ENCODE results near the gene KCNB1.

GRCh38 chr20:49381558-49382493 lies 100.6 kb downstream of the KCNB1 start:
- TF ChIP-seq POLR2A (IDR thresholded peaks at IDR 0.05), result no peak
- TF ChIP-seq, protein P1, sequence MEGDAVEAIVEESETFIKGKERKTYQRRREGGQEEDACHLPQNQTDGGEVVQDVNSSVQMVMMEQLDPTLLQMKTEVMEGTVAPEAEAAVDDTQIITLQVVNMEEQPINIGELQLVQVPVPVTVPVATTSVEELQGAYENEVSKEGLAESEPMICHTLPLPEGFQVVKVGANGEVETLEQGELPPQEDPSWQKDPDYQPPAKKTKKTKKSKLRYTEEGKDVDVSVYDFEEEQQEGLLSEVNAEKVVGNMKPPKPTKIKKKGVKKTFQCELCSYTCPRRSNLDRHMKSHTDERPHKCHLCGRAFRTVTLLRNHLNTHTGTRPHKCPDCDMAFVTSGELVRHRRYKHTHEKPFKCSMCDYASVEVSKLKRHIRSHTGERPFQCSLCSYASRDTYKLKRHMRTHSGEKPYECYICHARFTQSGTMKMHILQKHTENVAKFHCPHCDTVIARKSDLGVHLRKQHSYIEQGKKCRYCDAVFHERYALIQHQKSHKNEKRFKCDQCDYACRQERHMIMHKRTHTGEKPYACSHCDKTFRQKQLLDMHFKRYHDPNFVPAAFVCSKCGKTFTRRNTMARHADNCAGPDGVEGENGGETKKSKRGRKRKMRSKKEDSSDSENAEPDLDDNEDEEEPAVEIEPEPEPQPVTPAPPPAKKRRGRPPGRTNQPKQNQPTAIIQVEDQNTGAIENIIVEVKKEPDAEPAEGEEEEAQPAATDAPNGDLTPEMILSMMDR (IDR thresholded peaks at IDR 0.05), result no peak
